H1 (cell line): ENCODE measurements around the gene MXRA7. TPM values are rescaled to one million over a fixed set of nuclear protein-coding genes. Genes with fewer than 3 reads are reported as not detected.

ENCODE experiments used
- CTCF ChIA-PET: fragments of 300-600 bp; sonication (Branson Sonifier 250); formaldehyde crosslinking; loops from one replicate; lab custom pipeline; 2021; ENCODE audit not compliant: partially characterized antibody; lab: Charles Lee
- POLR2A ChIA-PET: fragments of 300-600 bp; sonication (Branson Sonifier 250); formaldehyde crosslinking; loops from one replicate; lab custom pipeline; 2021; ENCODE audit warnings: inconsistent platforms; ENCODE audit not compliant: partially characterized antibody; lab: Charles Lee
- DNase-seq, 2 experiments: peaks; one replicate each; pipeline versions ENCODE4 v3.0.0 to v3.0.0-alpha.2; 2010 to 2022; ENCODE audit warnings: low spot score in 2 of 2, low read depth in 1 of 2, mixed read lengths in 1 of 2
- FAIRE-seq: peaks from 2 replicates; lab custom pipeline; 2011; peaks lifted over from hg19 to GRCh38; lab: Jason Lieb, UNC
- H2AFZ ChIP-seq: 2 replicates; pipeline ENCODE4 v1.8.1; 2012; ENCODE audit warnings: low read length, inconsistent platforms
- H2AK5ac ChIP-seq: 2 replicates; pipeline ENCODE4 v1.6.1; 2013; ENCODE audit warnings: low read depth, low read length
- H2BK120ac ChIP-seq: replicated peaks from 2 replicates; pipeline ENCODE3; 2013; ENCODE audit warnings: low read depth, low read length, inconsistent platforms
- H2BK12ac ChIP-seq: 2 replicates; pipeline ENCODE4 v1.6.1; 2013; ENCODE audit warnings: low read depth, low read length
- H2BK15ac ChIP-seq: 2 replicates; pipeline ENCODE4 v1.6.1; 2013; ENCODE audit warnings: low read length
- H2BK20ac ChIP-seq: 2 replicates; pipeline ENCODE4 v1.6.1; 2013; ENCODE audit warnings: low read length
- H2BK5ac ChIP-seq: 2 replicates; pipeline ENCODE4 v1.6.1; 2013; ENCODE audit warnings: low read depth, low read length
- H3K14ac ChIP-seq: 2 replicates; pipeline ENCODE4 v1.6.1; 2013; ENCODE audit warnings: inconsistent platforms; ENCODE audit not compliant: insufficient read length
- H3K18ac ChIP-seq: 2 replicates; pipeline ENCODE4 v1.6.1; 2013; ENCODE audit warnings: low read length; ENCODE audit errors: extremely low read depth
- H3K23ac ChIP-seq: 2 replicates; pipeline ENCODE4 v1.6.1; 2013; ENCODE audit warnings: inconsistent platforms; ENCODE audit not compliant: insufficient read length
- H3K23me2 ChIP-seq: 2 replicates; pipeline ENCODE4 v1.6.1; 2013; ENCODE audit warnings: low read depth, low read length
- H3K27ac ChIP-seq: 2 replicates; pipeline ENCODE4 v1.6.1; 2011; ENCODE audit warnings: low read depth, low read length, inconsistent platforms
- H3K27me3 ChIP-seq, 4 experiments: replicated peaks in 1 of 4; 1 replicate in 1 of 4; 2 replicates in 3 of 4; pipeline versions ENCODE4 v1.6.1 to v1.8.1; 2011 to 2013; ENCODE audit warnings: low read length in 3 of 4, mild to moderate bottlenecking in 3 of 4, inconsistent platforms in 2 of 4, mixed read lengths in 2 of 4, moderate library complexity in 1 of 4; ENCODE audit not compliant: control insufficient read depth in 3 of 4, insufficient read depth in 3 of 4; ENCODE audit errors: extremely low read depth in 1 of 4
- H3K36me3 ChIP-seq, 4 experiments: 2 replicates each; pipeline versions ENCODE4 v1.6.1 to v1.8.1; 2011 to 2013; ENCODE audit warnings: mild to moderate bottlenecking in 4 of 4, low read length in 3 of 4, moderate library complexity in 2 of 4, control low read depth in 1 of 4, inconsistent platforms in 1 of 4; ENCODE audit not compliant: insufficient read depth in 4 of 4, control insufficient read depth in 2 of 4
- H3K4ac ChIP-seq: replicated peaks from 2 replicates; pipeline ENCODE3; 2013; ENCODE audit warnings: low read length, low read depth, mixed read lengths, inconsistent platforms; ENCODE audit not compliant: insufficient read length
- H3K4me1 ChIP-seq, 4 experiments: replicated peaks in 1 of 4; 1 replicate in 1 of 4; 2 replicates in 3 of 4; pipeline versions ENCODE4 v1.6.1 to v1.8.1; 2011 to 2013; ENCODE audit warnings: low read length in 3 of 4, inconsistent platforms in 2 of 4, mixed read lengths in 1 of 4; ENCODE audit not compliant: insufficient read depth in 4 of 4, control insufficient read depth in 3 of 4
- H3K4me2 ChIP-seq, 2 experiments: 2 replicates each; pipeline versions ENCODE4 v1.6.1 to v1.8.1; 2011 to 2013; ENCODE audit warnings: low read depth in 2 of 2, low read length in 2 of 2, control low read depth in 1 of 2, inconsistent platforms in 1 of 2, mild to moderate bottlenecking in 1 of 2; ENCODE audit not compliant: insufficient read depth in 1 of 2
- H3K4me3 ChIP-seq, 4 experiments: fragments of 200-600, 300-600 bp in 1 of 4; sonication (generic), shearing (Covaris generic), sonication (Bioruptor Twin) in 1 of 4; 2 replicates each; pipeline versions ENCODE4 v1.5.1 to v1.8.1; 2011 to 2016; ENCODE audit warnings: low read length in 4 of 4, low read depth in 3 of 4, control low read depth in 2 of 4, inconsistent platforms in 2 of 4, mild to moderate bottlenecking in 2 of 4, mixed read lengths in 1 of 4, moderate library complexity in 1 of 4; ENCODE audit not compliant: insufficient read depth in 2 of 4; ENCODE audit errors: extremely low read depth in 1 of 4
- H3K56ac ChIP-seq: replicated peaks from 2 replicates; pipeline ENCODE3; 2013; ENCODE audit warnings: low read depth, mild to moderate bottlenecking, mixed read lengths, low read length, inconsistent platforms; ENCODE audit not compliant: insufficient read length
- H3K79me1 ChIP-seq: 2 replicates; pipeline ENCODE4 v1.6.1; 2013; ENCODE audit warnings: low read depth, low read length, control low read depth
- H3K79me2 ChIP-seq, 2 experiments: 2 replicates each; pipeline versions ENCODE4 v1.6.1 to v1.8.1; 2012 to 2013; ENCODE audit warnings: low read length in 2 of 2, mild to moderate bottlenecking in 2 of 2, inconsistent platforms in 1 of 2; ENCODE audit not compliant: insufficient read depth in 2 of 2, control insufficient read depth in 1 of 2
- H3K9ac ChIP-seq, 4 experiments: replicated peaks in 1 of 4; 1 replicate in 1 of 4; 2 replicates in 3 of 4; pipeline versions ENCODE4 v1.6.1 to v1.8.1; 2011 to 2013; ENCODE audit warnings: low read depth in 3 of 4, low read length in 3 of 4, control low read depth in 2 of 4, mild to moderate bottlenecking in 2 of 4, moderate library complexity in 2 of 4, inconsistent platforms in 1 of 4; ENCODE audit errors: extremely low read depth in 1 of 4
- H3K9me3 ChIP-seq, 2 experiments: 2 replicates each; pipeline versions ENCODE4 v1.6.1 to v1.8.1; 2012 to 2013; ENCODE audit warnings: mild to moderate bottlenecking in 2 of 2, moderate library complexity in 2 of 2, control low read depth in 1 of 2, inconsistent platforms in 1 of 2, low read depth in 1 of 2, low read length in 1 of 2, mixed read lengths in 1 of 2; ENCODE audit not compliant: insufficient read depth in 2 of 2
- H4K20me1 ChIP-seq, 2 experiments: replicated peaks in 1 of 2; 2 replicates each; pipeline versions ENCODE3 to v1.8.1; 2011 to 2013; ENCODE audit warnings: inconsistent platforms in 2 of 2, low read length in 2 of 2, mild to moderate bottlenecking in 1 of 2; ENCODE audit not compliant: insufficient read depth in 2 of 2, control insufficient read depth in 1 of 2
- H4K5ac ChIP-seq: 2 replicates; pipeline ENCODE4 v1.6.1; 2013; ENCODE audit warnings: low read length, low read depth, mixed read lengths, inconsistent platforms; ENCODE audit not compliant: insufficient read length
- H4K8ac ChIP-seq: 2 replicates; pipeline ENCODE4 v1.8.0; 2013; ENCODE audit warnings: mild to moderate bottlenecking, moderate library complexity, low read length, inconsistent platforms; ENCODE audit not compliant: insufficient read depth; ENCODE audit errors: extremely low read depth
- H4K91ac ChIP-seq: replicated peaks from 2 replicates; pipeline ENCODE3; 2013; ENCODE audit warnings: low read length, mixed read lengths, inconsistent platforms; ENCODE audit not compliant: insufficient read length
- CBX5 ChIP-seq: fragments of 300-800, 300-1000 bp; sonication (generic); IDR thresholded peaks from 2 replicates; pipeline ENCODE4 v1.7.1; 2016; ENCODE audit warnings: antibody characterized with exemption, low read length, low read depth
- CEBPB ChIP-seq: IDR thresholded peaks from 2 replicates; pipeline ENCODE4 v1.6.1; 2012; ENCODE audit warnings: low read depth, low read length
- CREB1 ChIP-seq: IDR thresholded peaks from 2 replicates; pipeline ENCODE4 v1.6.1; 2012; ENCODE audit warnings: inconsistent platforms
- EZH2 ChIP-seq: fragments of 200-600 bp; sonication (generic); IDR thresholded peaks from 2 replicates; pipeline ENCODE4 v1.7.1; 2012; ENCODE audit warnings: low read depth, mild to moderate bottlenecking, moderate library complexity, low read length, inconsistent platforms; ENCODE audit not compliant: severe bottlenecking
- GABPA ChIP-seq: IDR thresholded peaks from 2 replicates; pipeline ENCODE4 v1.6.1; 2011; ENCODE audit warnings: mild to moderate bottlenecking, low read length, moderate library complexity, borderline replicate concordance; ENCODE audit not compliant: insufficient read depth
- HDAC2 ChIP-seq, 2 experiments: fragments of 300-600 bp in 1 of 2; sonication (generic) in 1 of 2; IDR thresholded peaks; 2 replicates each; pipeline ENCODE4 v1.6.1; 2011 to 2012; ENCODE audit warnings: low read depth in 2 of 2, low read length in 2 of 2, mild to moderate bottlenecking in 2 of 2, moderate library complexity in 2 of 2, borderline replicate concordance in 1 of 2, inconsistent platforms in 1 of 2
- POLR2AphosphoS5 ChIP-seq: IDR thresholded peaks from 2 replicates; pipeline ENCODE4 v1.6.1; 2011; ENCODE audit warnings: low read depth, low read length
- SAP30 ChIP-seq: fragments of 300-600 bp; sonication (generic); IDR thresholded peaks from 2 replicates; pipeline ENCODE4 v1.7.1; 2012; ENCODE audit warnings: low read length, moderate library complexity, mild to moderate bottlenecking, inconsistent platforms; ENCODE audit not compliant: insufficient read depth, insufficient replicate concordance
- SIN3A ChIP-seq, 2 experiments: IDR thresholded peaks in 1 of 2; conservative IDR thresholded peaks in 1 of 2; 2 replicates each; pipeline ENCODE4 v1.6.1; 2011 to 2012; ENCODE audit warnings: low read length in 2 of 2, improper control_type of control experiment in 1 of 2, low read depth in 1 of 2, mild to moderate bottlenecking in 1 of 2
- SIRT6 ChIP-seq: IDR thresholded peaks from one replicate; pipeline ENCODE4 v1.7.1; 2012; ENCODE audit warnings: low read length, inconsistent platforms
- SP4 ChIP-seq: IDR thresholded peaks from 2 replicates; pipeline ENCODE4 v1.6.1; 2012; ENCODE audit warnings: low read length, inconsistent platforms
- SUZ12 ChIP-seq: fragments of 200-600 bp; sonication (generic); IDR thresholded peaks from 2 replicates; pipeline ENCODE4 v1.6.1; 2012; ENCODE audit warnings: mild to moderate bottlenecking, inconsistent platforms, low read length, moderate library complexity, mixed read lengths
- ZNF274 ChIP-seq: IDR thresholded peaks from 2 replicates; pipeline ENCODE4 v1.7.0; 2012; ENCODE audit warnings: low read length, borderline replicate concordance; ENCODE audit errors: extremely low read depth
- WGBS, 2 experiments: shearing (Covaris generic) in 1 of 2; methylation state at CpG; one replicate each; pipeline versions ENCODE4 v1.1.6 to v1.1.7; 2013 to 2015; ENCODE audit warnings: low lambda C conversion rate in 2 of 2, mixed read lengths in 2 of 2, inconsistent platforms in 1 of 2, low coverage in 1 of 2, missing lambda C conversion rate in 1 of 2; ENCODE audit not compliant: insufficient replicate concordance in 2 of 2, insufficient coverage in 1 of 2, insufficient read length in 1 of 2; ENCODE audit errors: extremely low coverage in 1 of 2, missing lambda C conversion rate in 1 of 2; 5-methylcytosine and 5-hydroxymethylcytosine counted together
- polyA plus RNA-seq, 7 experiments: library from polyadenylated mRNA; depleted of rRNA in 3 of 7; stranded (reverse) in 5 of 7; unstranded in 2 of 7; fragments of >200 nt in 5 of 7; fragments of 200-250 nt in 2 of 7; gene quantifications; 1 replicate in 5 of 7; 2 replicates in 1 of 7; 4 replicates in 1 of 7; pipeline versions ENCODE4 v1.2.1 to v1.2.3, GENCODE V29; 2011 to 2013; ENCODE audit warnings: missing spikeins in 2 of 7, mixed read lengths in 2 of 7
- total RNA-seq: library from RNA; stranded (reverse); fragmentation: NEBNext Ultra II Directional; extraction: Animal tissue kit (Norgen Biotek cat#: 25700); gene quantifications from 2 replicates; pipeline ENCODE4 v1.2.1, GENCODE V29; 2021
- TF ChIP-seq, protein P1 (sequence below): IDR thresholded peaks from 2 replicates; pipeline ENCODE4 v1.6.1; 2012; ENCODE audit warnings: inconsistent platforms

Gene MXRA7
- total and polyA plus RNA-seq, 2 of the 8 experiments (the other 6 are each of a cell fraction or from before 2014, with no cell fraction given): 17.8 to 26.6 TPM

DNA sequence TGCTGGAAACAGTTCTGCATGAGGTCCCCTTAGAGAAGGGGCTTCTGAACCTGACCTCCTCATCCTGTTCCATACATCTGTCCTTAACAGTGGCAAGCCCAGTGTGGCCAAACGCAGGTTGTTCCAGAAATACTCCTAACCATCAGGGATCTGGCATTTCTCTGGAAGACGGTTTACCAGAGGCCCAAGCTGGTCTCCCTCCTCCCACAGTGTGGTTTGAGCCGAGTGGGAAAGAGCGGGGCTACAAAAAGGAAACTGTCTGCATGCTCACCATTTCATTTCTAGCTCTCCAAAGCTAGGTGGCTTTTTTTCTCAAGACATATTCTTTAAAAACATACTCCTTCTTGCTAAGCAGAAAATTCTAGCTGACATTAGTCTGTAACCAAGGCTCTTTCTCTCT, 6.0 kb downstream of the MXRA7 start:
- H3K79me2 ChIP-seq: no peaks in the 10 kb centered on the region
- no peak overlapping the region for H2BK15ac ChIP-seq
- peaks cover 2 to 17% (median 16%) of the 10 kb centered on the region in 4 experiments for H3K27me3 ChIP-seq
- no peak overlapping the region for H4K8ac ChIP-seq
- ChIA-PET POLR2A (interaction anchor here (1.2 kb wide), 1 partner anchor 365 kb away, joined by 3 read pairs; no protein-coding TSS in a partner anchor), CTCF (interaction anchor here (1.3 to 1.6 kb wide), 2 partner anchors 8 to 24 kb away, joined by 6 to 7 read pairs; no protein-coding TSS in a partner anchor)
- peaks cover 2% of the 10 kb centered on the region for H3K79me1 ChIP-seq
- H2BK5ac ChIP-seq: no peak overlapping the region
- WGBS, 2 experiments: 86% methylated on average over 4 of the region's 4 CpGs; no CpG with 5 or more reads in 1 of the 2 experiments
- H3K4me3 ChIP-seq: no peak overlapping the region
- TF ChIP-seq CBX5 (no peak), POLR2AphosphoS5 (no peak), SP4 (no peak), EZH2 (no peak), HDAC2 (IDR thresholded peaks at IDR 0.05; ENCODE audit: borderline replicate concordance in 1 of 2, low read depth in 2 of 2, low read length in 2 of 2) (no peak), CEBPB (no peak), SAP30 (no peak), CREB1 (no peak), SIRT6 (no peak), SUZ12 (no peak), SIN3A (conservative IDR thresholded peaks at IDR 0.05 in 1 of 2, IDR thresholded peaks at IDR 0.05 in 1 of 2; ENCODE audit: low read depth in 1 of 2, low read length in 2 of 2) (no peak), GABPA (no peak), ZNF274 (no peak)
- TF ChIP-seq, protein P1, sequence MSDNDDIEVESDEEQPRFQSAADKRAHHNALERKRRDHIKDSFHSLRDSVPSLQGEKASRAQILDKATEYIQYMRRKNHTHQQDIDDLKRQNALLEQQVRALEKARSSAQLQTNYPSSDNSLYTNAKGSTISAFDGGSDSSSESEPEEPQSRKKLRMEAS: no peak
- TF ChIP-seq, all 59 proteins: peak for 0
- Histone ChIP-seq H3K36me3 (no peaks in the 10 kb centered on the region), H3K27ac (no peak overlapping the region), H3K4me1 (peaks cover 7 to 36% (median 27%) of the 10 kb centered on the region in 4 experiments), H4K5ac (no peak overlapping the region), H3K14ac (no peak overlapping the region), H3K4me2 (no peak overlapping the region), H3K9me3 (no peaks in the 10 kb centered on the region), H2BK12ac (no peak overlapping the region), H3K18ac (no peak overlapping the region), H2BK20ac (no peak overlapping the region), H2BK120ac (no peak overlapping the region), H3K56ac (no peak overlapping the region), H4K91ac (no peak overlapping the region), H4K20me1 (peaks cover 0 to 8% of the 10 kb centered on the region in 2 experiments), H3K9ac (no peak overlapping the region), H3K23me2 (peaks cover 4% of the 10 kb centered on the region; the same call in 1 of the 2 replicates), H2AK5ac (no peak overlapping the region), H2AFZ (no peak overlapping the region), H3K4ac (no peak overlapping the region), H3K23ac (no peak overlapping the region)
- DNase-seq (no peak), FAIRE-seq (no peak)
